Anterior cingulate cortex (tissue), 58 donors: ENCODE results near the gene PRDM16.
A peak's percentile ranks its signal among the peaks of the same experiment; 100 is the strongest.

Experiments
- DNase-seq, 58 donors: peaks; one replicate each; lab custom pipeline; 2025; lab: John Stamatoyannopoulos, UW

The PRDM16 gene

GRCh38 chr1:3320246-3321152, 251.5 kb downstream of the PRDM16 start:
- DNase-seq: no peak

- no peak for DNase-seq
Measured at GRCh38 chr1:3321559-3322449, 252.8 kb downstream of the PRDM16 start.

- DNase-seq: no peak
Measured at GRCh38 chr1:3322450-3323020, 253.5 kb downstream of the PRDM16 start.

- peak in 10 of 58 donors; percentile 19 to 78 (median 32) for DNase-seq
Measured at GRCh38 chr1:3323021-3323795, 254.2 kb downstream of the PRDM16 start.

- no peak for DNase-seq
Measured at GRCh38 chr1:3323796-3324703, 255.0 kb downstream of the PRDM16 start.

GRCh38 chr1:3324704-3325535, 255.9 kb downstream of the PRDM16 start:
- no peak for DNase-seq

GRCh38 chr1:3326516-3327388, 257.7 kb downstream of the PRDM16 start:
- DNase-seq: no peak

GRCh38 chr1:3327389-3327702, 258.3 kb downstream of the PRDM16 start:
- no peak for DNase-seq

GRCh38 chr1:3327936-3328590, 259.1 kb downstream of the PRDM16 start:
- DNase-seq: no peak

GRCh38 chr1:3329640-3330281, 260.8 kb downstream of the PRDM16 start:
- no peak for DNase-seq

- DNase-seq: no peak
Measured at GRCh38 chr1:3330771-3331245, 261.8 kb downstream of the PRDM16 start.

- peak in 43 of 58 donors; percentile 19 to 84 (median 55) for DNase-seq
Measured at GRCh38 chr1:3331564-3331963, 262.6 kb downstream of the PRDM16 start.

- peak in 1 of 58 donors; percentile 25 for DNase-seq
Measured at GRCh38 chr1:3332043-3332442, 263.0 kb downstream of the PRDM16 start.

- no peak for DNase-seq
Measured at GRCh38 chr1:3332662-3333061, 263.7 kb downstream of the PRDM16 start.

GRCh38 chr1:3333903-3334302, 264.9 kb downstream of the PRDM16 start:
- peak in 35 of 58 donors; percentile 14 to 78 (median 46) for DNase-seq

GRCh38 chr1:3334366-3334765, 265.4 kb downstream of the PRDM16 start:
- no peak for DNase-seq
